Activated CD4-positive, alpha-beta T cell treated with anti-CD3 and anti-CD28 coated beads for 4 hours (primary cell): Measurements from ENCODE around the gene ZBED1.
"Not testable (repeated sequence)": the region's sequence is repeated elsewhere in the genome, so short reads cannot be mapped to it uniquely, and the experiment has no call there.

Experiments used
- DNase-seq, 2 donors: peaks; one replicate each; pipeline ENCODE4 v3.0.0-alpha.2; 2020

Gene ZBED1

DNA sequence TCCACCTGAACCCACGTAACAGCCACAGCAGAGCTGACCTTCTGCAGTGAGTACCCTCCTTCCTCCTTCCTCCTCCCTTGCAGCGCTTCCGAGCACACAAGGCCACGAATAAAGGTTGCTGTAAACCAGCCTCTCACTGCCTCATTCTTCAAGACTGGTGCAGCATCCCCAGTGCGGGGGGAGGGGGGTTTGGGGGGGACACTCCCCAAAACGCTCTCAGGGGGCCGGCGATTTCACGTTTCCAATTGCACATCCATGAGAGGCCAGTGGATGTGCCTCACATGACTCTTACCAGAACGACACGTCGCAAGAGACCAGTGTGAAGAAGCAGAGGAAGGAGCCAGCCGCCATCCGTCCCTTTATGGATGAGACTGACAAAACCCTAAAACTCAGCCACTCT is 5.2 kb downstream of the ZBED1 start:
- no peak for DNase-seq

DNA sequence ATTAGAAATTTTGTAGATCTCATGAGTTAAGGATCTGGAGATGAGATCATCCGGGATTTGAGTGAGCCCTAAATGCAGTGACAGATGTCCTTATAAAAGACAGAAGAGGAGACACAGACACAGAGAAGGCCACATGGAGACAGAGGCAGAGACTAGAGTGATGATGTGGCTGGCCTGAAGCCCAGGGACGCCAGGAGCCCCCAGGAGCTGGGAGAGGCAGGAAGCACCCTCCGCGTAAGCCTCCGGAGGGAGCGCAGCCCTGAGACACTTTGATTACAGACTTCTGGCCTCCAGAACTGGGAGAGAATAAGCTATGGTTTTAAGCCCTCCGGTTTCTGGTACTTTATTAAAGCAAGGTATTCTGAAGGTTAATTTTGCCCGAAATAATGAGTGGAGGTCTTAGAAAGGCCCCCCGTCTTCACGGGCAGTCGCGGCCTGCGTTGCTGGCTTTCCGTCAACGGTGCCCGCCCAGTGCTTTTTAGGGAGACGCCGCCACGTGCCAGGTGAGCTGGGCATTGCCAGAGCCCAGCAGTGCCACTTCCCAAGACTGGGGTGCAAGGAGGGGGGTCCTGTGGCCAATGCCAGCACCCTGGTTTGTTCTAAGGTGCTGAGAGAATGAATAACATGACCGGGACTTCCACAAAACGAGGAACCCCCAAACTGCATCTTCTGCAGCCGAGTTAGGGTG is 8.1 kb downstream of the ZBED1 start:
- DNase-seq, result no peak

DNA sequence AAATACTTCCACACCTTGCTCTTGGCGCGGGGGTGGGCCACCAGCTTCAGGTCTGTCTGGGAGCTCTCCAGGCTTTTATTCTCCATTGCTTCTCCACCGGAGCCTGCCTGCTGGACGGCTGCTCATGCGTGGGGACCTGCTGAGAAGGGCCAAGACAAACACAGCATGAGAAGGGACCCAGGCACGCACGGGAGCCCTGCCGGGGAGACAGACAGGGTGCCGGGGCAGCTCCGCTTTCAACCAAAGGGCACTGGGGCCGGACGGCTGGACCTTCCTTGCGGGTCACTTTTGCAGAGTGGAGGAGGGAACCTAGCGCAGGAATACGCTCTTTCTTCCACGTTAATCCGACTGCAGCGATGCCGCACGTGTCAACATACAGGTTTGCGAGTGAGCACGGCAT is 10.1 kb downstream of the ZBED1 start:
- DNase-seq, result no peak

DNA sequence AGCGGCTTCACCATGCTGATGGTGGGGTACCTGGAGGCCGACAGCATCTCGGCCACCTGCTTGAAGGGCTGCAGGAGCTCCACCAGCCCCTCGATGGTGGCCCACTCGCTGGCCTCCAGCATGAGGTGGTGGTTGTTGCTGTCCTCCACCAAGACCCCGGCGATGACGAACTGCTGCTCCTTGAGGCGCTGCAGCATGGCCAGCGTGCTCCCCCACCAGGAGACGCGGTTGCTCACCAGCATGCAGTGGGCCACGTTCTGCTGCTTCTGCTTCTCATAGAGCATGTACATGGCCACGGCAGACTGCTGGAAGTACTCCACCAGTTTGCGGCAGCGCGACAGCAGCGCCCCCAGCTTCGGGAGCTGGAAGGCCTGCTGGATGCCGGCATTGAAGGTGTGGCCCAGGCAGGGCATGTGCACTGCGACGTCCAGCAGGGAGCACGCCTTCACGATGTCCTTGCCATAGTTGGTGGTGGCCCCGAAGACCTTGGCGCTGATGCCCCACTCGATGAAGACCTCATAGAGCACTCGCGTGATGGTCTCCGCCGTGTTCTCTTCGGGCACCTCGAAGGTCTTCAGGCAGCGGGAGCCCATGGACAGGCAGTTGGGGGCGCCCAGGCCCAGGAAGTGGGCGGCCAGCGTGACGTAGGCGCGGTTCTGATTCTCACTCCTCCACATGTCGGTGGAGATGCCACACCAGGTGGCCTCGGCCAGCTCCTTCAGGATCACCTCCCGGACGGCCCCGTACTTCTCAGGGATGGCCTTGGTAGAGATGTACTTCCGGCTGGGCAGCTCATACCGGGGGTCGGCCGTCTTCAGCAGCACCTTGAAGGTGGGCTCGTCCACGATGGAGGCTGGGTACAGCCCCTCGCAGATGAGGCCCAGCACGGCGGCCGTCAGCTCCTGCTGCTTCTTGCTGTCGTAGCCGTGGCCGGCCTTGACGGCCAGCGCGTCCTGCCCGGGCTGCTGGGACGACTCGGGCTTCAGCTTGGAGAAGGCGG is 11.0 kb downstream of the ZBED1 start:
- no peak for DNase-seq

DNA sequence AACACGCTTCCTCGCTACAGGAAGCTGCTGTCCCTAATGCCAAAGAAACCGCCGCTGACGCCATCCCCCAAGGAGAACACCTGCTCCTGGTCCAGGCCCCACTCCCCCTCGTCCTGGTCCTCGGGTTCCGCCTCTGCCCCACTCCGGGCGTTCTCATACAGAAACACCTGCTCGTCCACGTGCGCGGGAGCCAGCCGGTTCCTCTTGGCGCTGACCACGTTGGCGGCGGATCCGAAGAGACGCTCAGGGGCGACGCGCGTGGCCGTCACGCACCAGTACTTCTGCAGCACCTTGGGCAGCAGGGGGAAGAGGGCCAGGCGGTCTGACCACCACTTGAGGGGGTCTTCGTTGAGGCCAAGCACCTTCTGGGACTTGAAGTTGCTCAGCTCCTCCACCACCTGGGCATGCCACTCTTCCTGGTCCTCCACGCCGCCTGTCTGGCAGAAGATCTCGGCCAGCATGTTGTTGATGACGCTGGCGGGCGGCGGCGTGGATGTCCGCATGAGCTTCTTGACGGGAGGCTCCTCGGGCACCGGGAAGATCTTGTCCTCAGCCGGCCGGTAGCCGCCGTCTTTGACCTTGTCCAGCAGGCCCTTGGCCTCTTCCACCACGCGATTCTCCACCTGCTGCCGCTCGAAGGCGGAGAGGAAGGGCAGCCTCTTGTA is 12.0 kb downstream of the ZBED1 start:
- no peak for DNase-seq

DNA sequence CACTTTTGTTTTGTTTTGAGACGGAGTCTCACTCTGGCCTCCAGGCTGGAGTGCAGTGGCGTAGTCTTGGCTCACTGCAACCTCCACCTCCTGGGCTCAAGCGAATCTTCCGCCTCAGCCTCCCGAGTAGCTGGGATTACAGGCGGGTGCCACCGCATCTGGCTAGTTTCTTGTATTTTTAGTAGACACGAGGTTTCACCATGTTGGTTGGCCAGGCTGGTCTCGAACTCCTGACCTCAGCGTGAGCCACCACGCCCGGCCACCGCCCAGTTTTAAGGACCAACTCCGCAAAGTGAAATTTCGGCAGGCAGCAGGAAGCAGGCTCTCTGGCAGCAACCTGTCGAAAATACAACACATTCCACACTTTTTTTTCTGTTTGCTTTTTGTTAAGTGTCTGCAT is 13.4 kb downstream of the ZBED1 start:
- no peak for DNase-seq

DNA sequence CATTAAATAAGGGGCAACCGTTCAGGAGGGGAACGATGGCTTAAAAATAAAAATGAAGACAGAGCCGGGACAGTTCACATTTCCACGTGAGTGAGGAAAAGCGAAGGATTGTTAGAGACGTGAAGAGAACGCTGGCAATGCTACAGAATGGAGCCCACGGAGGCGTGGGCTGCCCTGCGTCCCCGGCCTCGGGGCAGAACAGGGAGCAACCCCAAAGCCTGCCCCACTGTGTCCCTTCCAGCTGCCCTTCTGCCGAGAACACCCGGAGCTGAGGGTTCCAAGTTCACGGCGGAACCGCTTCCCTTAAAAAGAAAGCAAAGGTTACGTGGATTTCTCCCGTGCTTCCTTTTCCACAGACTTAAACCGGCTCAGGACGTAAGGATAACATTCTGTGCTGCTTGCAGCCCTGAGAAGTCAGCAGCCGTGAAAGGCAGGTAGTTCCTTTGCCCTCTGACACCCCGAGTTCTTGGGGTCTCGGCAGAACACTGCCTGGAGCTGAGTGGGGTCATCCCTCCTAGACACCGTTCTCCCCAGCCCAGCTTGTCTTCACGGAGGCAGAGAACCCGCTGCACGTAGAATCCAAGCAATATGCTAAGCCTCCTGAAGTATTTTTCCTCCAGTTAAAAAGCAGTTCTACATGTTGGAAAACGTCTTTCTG is 14.2 kb downstream of the ZBED1 start:
- DNase-seq, result no peak

DNA sequence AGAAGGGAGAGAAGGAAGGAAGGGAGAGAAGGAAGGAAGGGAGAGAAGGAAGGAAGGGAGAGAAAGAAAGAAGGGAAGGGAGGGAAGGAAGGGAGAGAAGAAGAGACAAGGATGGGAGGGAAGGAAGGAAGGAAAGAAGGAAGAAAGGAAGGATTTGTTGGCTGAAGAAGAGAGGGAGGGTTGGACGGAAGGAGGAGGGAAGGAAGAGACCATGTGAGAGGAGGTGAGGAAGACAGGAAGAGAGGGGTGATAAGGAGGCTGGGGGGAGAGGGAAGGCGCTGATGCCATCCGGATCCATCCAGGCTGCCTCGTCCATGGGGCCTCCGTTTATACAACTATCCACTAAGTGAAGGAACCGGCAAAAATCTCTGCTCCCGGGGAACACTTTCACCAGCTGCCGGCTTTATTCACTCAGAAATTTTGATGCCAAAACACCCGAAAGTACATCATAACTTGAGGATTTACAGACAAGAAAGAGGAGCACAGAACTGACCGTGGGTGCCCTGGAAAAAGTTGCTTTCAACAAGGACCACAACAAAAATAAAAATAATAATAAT is 14.9 kb downstream of the ZBED1 start:
- no peak for DNase-seq

DNA sequence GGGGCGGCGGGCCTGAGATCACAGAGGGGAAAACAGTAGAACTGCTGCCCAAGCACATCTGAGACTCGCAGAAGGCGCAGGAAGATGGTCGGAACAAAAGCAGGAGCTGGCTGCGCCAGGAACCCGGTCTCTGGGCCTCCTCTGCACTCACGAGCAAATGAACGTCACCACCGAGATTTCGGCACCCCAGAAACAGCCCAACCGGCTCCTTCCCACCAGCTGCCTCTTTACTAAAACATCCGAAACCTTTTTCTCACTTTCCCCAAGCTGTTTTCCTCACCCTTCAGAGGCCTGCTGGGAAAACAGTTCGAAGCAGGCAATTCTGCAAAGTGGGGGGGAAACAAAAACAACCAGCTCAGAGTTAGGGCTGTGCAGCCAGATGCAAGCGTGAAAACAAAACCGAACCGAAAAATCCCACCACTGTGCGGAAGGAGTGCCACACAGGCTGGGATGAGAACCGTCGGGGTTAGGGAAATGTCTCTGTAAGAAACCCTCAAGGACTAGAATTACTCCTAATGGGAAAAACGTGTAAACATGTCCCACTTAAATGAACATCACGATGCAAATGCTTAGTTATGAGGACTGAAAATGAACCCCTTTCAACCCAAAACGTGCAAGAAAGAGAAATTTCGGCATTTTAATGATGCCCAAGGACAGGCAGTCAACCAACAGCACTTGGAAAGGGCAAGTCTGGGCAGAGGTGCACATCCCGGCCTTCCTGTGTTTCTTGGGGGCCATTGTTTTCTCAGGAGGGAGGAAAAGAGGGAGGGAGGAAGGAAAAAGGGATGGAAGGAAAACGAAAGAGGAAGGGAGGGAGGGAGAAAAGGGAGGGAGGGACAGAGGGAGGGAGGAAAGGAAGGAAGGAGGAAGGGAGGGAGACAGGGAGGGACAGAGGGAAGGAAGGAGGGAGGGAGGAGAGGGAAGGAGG is 15.8 kb downstream of the ZBED1 start:
- DNase-seq, result no peak

DNA sequence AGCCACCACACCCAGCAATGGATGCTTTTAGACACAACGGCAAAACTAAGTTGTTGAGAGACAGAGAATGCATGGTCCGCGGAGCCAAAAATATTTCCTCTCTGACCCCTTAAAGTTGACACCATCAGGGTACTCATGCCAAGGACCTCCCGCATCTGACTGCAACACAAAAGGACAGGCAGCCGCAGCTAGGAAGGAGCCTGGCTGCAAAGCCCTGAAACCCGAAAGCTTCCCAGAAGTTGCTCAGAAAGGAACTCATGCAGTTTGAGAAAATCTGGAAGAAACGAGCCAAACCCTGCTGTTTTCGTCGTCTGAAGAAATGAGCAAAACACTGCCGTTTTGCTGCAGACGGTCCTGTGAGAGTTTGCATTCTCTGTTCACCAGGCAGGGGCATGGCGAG is 16.5 kb downstream of the ZBED1 start:
- DNase-seq, result no peak

DNA sequence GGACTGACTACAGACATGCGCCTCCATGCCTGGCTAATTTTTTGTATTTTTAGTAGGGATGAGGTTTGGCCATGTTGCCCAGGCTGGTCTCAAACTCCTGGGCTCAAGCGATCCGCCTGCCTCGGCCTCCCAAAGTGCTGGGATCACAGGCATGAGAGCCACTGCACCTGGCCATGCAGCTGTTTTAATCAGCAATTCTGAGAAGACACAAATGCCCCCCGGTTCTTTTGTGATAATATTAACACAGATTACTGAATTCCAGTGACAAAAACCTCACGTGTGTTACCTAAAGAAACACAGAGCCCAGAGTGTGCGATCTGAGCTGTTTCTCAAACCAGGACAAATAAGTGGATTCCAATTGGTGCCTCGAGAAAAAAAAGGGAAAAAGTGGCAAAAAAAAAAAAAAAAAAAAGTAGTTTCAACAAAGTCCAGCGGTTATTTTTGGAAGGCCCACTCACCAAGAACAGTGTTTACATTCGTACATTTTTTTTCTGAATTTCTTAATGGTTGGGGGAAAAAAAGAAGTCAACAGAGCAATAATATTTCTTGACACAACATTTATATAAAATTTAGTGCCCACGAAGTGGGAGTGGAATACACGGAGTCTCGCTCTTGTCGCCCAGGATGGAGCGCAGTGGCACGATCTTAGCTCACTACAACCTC is 17.2 kb downstream of the ZBED1 start:
- DNase-seq, result no peak

DNA sequence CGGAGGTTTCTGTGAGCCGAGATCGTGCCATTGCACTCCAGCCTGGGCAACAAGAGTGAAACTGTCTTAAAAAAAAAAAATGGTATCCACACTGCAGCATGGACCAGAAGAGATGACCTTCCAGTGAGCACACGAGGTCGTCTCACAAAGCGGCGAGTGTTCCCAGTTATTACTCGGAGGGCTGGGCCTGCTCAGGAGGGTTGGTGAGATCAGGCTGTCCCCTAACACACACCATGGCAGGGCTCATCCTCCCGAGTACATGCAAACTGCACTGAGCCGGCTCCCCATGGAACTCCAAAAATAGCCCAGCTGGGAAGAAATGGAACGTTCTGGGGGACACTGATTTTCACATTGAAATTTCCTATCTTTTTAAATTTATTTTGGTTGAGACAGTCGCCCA is 19.2 kb downstream of the ZBED1 start:
- DNase-seq, result not testable (repeated sequence)

DNA sequence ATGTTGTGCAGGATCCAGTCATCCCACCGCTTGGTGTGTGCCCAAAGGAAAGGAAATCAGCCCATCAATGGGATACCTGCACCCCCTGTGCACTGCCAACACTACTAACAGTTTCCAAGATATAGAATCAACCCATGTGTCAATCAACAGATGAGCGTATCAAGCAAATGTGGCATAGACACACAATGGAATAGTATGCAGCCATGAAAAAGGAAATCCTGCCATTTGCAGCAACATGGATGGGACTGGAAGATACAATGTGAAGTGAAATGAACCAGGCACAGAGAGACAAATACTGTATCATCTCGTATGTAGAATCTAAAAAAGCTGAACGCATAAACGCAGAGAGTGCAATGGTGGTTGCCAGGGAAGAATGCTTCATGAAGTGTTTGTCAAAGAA is 20.8 kb downstream of the ZBED1 start:
- not testable (repeated sequence) for DNase-seq

DNA sequence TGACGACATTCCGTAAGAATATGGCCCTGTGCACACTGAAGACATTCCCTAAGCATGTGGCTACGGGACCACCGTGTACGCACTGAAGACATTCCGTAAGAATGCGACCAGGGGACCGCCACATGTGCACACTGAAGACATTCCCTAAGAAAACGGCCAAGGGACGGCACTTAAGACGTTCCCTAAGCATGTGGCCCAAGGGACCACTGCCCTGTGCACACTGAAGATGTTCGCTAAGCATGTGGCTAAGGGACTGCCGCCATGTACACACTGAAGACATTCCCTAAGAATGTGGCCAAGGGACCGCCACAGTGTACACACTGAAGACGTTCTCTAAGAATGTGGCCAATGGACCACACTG is 21.4 kb downstream of the ZBED1 start:
- no peak for DNase-seq

DNA sequence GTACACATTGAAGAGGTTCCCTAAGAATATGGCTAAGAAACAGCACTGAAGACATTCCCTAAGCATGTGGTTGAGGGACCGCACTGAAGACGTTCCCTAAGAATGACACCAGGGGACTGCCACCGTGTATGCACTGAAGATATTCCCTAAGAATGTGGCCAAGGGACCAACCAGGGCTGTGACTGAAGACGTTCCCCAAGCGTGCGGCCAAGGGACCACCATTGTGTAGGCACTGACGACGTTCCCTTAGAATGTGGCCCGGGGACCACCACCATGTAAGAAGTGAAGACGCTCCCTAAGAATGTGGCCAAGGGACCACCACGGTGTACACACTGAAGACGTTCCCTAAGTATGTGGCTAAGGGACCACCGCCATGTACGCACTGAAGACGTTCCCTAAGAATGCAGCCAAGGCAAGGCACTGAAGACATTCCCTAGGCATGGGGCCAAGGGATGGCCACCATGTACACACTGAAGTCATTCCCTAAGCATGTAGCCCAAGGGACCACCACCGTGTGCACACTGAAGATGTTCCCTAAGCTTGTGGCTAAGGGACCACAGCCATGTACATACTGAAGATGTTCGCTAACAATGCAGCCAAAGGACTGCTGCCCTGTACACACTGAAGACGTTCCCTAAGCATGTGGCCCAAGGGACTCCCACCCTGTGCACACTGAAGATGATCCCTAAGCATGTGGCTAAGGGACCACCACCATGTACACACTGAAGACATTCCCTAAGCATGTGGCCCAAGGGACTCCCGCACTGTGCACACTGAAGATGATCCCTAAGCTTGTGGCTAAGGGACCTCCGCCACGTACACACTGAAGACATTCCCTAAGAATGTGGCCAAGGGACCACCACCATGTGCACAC is 22.0 kb downstream of the ZBED1 start:
- DNase-seq, result no peak

DNA sequence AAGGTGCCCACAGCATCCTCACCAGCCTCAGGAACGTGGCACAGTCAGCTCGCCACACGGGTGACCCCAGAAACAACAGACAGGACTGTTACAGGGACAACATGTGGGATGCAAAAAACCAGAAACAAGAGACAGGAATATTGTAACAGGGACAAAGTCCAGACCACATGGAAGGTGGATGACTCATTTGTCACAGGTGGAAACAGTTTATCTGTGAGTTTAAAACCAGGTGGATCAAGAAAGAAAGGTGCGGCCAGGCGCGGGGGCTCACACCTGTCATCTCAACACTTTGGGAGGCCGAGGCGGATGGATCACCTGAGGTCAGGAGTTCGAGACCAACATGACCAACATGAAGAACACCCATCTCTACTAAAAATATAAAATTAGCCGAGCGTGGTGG is 23.5 kb downstream of the ZBED1 start:
- not testable (repeated sequence) for DNase-seq

DNA sequence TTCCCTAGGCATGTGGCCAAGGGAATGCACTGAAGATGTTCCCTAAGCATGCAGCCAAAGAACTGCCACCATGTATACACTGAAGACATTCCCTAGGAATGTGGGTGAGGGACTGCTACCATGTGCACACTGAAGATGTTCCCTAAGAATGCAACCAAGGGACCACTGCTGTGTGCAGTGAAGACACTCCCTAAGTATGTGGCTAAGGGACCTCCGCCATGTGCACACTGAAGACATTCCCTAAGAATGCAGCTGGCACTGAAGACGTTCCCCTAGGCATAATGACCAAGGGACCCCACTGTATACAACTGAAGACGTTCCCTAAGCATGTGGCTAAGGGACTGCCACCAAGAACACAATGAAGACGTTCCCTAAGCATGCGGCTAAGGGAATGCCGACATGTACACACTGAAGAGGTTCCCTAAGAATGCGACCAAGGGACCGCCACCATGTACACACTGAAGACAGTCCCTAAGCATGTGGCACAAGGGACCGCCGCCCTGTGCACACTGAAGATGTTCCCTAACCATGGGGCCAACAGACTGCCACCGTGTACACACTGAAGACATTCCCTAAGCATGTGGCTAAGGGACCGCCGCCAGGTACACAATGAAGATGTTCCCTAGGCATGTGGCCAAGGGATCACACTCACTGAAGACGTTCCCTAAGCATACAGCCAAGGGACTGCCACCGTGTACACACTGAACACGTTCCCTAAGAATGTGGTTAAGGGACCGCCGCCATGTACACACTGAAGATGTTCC is 25.6 kb downstream of the ZBED1 start:
- no peak for DNase-seq

DNA sequence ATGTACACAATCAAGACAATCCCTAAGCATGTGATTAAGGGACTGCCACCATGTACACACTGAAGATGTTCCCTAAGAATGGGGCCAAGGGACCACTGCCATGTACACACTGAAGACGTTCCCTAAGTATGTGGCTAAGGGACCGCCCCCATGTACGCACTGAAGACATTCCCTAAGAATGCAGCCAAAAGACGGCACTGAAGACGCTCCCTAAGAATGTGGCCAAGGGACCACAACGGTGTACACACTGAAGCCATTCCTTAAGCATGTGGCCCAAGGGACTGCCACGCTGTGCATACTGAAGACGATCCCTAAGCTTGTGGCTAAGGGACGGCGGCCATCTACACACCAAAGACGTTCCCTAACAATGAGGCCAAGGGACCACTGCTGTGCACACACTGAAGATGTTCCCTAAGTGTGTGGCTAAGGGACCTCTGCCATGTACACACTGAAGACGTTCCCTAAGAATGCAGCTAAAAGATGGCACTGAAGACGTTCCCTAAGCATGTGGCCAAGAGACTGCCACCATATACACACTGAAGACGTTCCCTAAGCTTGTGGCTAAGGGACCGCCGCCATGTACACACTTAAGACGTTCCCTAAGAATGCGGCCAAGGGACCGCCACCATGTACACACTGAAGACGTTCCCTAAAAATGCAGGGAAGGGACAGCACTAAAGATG is 26.4 kb downstream of the ZBED1 start:
- DNase-seq, result no peak

DNA sequence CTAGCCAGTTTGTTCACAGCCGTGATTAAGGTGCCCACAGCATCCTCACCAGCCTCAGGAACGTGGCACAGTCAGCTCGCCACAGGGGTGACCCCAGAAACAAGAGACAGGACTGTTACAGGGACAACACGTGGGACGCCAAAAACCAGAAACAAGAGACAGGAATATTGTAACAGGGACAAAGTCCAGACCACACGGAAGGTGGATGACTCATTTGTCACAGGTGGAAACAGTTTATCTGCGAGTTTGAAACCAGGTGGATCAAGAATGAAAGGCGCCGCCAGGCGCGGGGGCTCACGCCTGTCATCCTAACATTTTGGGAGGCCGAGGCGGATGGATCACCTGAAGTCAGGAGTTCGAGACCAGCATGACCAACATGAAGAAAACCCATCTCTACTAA is 27.7 kb downstream of the ZBED1 start:
- not testable (repeated sequence) for DNase-seq
